H9 (cell line): ENCODE data around the gene SPRED2. TPM values are rescaled to one million over a fixed set of nuclear protein-coding genes. Genes with fewer than 3 reads are reported as not detected.

Experiments used
- DNase-seq: peaks from one replicate; pipeline ENCODE4 v3.0.0-alpha.2; 2017
- H2AFZ ChIP-seq: one replicate; pipeline ENCODE4 v1.6.1; 2013; ENCODE audit warnings: mild to moderate bottlenecking, low read length, control low read depth, moderate library complexity
- H2AK5ac ChIP-seq: 2 replicates; pipeline ENCODE4 v1.6.1; 2013; ENCODE audit warnings: low read length, control low read depth, mixed read lengths; ENCODE audit not compliant: insufficient read length
- H2BK120ac ChIP-seq: one replicate; pipeline ENCODE4 v1.6.1; 2013; ENCODE audit warnings: low read depth, mild to moderate bottlenecking, low read length, control low read depth, inconsistent platforms; ENCODE audit not compliant: poor library complexity, severe bottlenecking
- H2BK12ac ChIP-seq: 2 replicates; pipeline ENCODE4 v1.6.1; 2013; ENCODE audit warnings: low read length, control low read depth, mixed read lengths, low read depth; ENCODE audit not compliant: insufficient read length
- H2BK15ac ChIP-seq: 2 replicates; pipeline ENCODE4 v1.6.1; 2013; ENCODE audit warnings: low read depth, low read length, control low read depth
- H2BK20ac ChIP-seq: one replicate; pipeline ENCODE4 v1.6.1; 2013; ENCODE audit warnings: low read depth, mild to moderate bottlenecking, low read length, control low read depth, inconsistent platforms; ENCODE audit not compliant: poor library complexity, severe bottlenecking
- H2BK5ac ChIP-seq: 2 replicates; pipeline ENCODE4 v1.6.1; 2013; ENCODE audit warnings: low read length, control low read depth, mixed read lengths; ENCODE audit not compliant: insufficient read length
- H3K14ac ChIP-seq: 2 replicates; pipeline ENCODE4 v1.6.1; 2013; ENCODE audit warnings: low read length, control low read depth; ENCODE audit not compliant: insufficient read depth
- H3K18ac ChIP-seq: 2 replicates; pipeline ENCODE4 v1.6.1; 2013; ENCODE audit warnings: low read depth, mild to moderate bottlenecking, mixed read lengths, low read length, control low read depth; ENCODE audit not compliant: insufficient read length
- H3K23ac ChIP-seq: 2 replicates; pipeline ENCODE4 v1.6.1; 2013; ENCODE audit warnings: low read length, control low read depth, mixed read lengths, low read depth; ENCODE audit not compliant: insufficient read length
- H3K23me2 ChIP-seq: 2 replicates; pipeline ENCODE4 v1.6.1; 2013; ENCODE audit warnings: low read depth, mild to moderate bottlenecking, mixed read lengths, low read length, control low read depth; ENCODE audit not compliant: insufficient read length, poor library complexity, severe bottlenecking
- H3K27ac ChIP-seq: 2 replicates; pipeline ENCODE4 v1.5.1; 2013; ENCODE audit warnings: low read length, control low read depth, mixed read lengths, low read depth; ENCODE audit not compliant: insufficient read length
- H3K27me3 ChIP-seq: 2 replicates; pipeline ENCODE4 v1.6.1; 2013; ENCODE audit warnings: low read length, control low read depth, inconsistent platforms; ENCODE audit not compliant: insufficient read depth
- H3K4ac ChIP-seq: 2 replicates; pipeline ENCODE4 v1.6.1; 2013; ENCODE audit warnings: low read depth, mild to moderate bottlenecking, control low read depth, inconsistent platforms, low read length, moderate library complexity
- H3K4me1 ChIP-seq: 2 replicates; pipeline ENCODE4 v1.6.1; 2013; ENCODE audit warnings: low read length, control low read depth, inconsistent platforms; ENCODE audit not compliant: insufficient read depth
- H3K4me2 ChIP-seq: 2 replicates; pipeline ENCODE4 v1.6.1; 2013; ENCODE audit warnings: low read length, control low read depth, mixed read lengths; ENCODE audit not compliant: insufficient read length, insufficient read depth
- H3K56ac ChIP-seq: 2 replicates; pipeline ENCODE4 v1.6.1; 2013; ENCODE audit warnings: low read depth, mild to moderate bottlenecking, mixed read lengths, low read length, control low read depth; ENCODE audit not compliant: insufficient read length
- H3K79me1 ChIP-seq: 2 replicates; pipeline ENCODE4 v1.6.1; 2013; ENCODE audit warnings: low read depth, mild to moderate bottlenecking, moderate library complexity, low read length, control low read depth, inconsistent platforms; ENCODE audit not compliant: insufficient read depth, poor library complexity, severe bottlenecking
- H3K79me2 ChIP-seq: 2 replicates; pipeline ENCODE4 v1.6.1; 2013; ENCODE audit warnings: low read length, control low read depth, inconsistent platforms; ENCODE audit not compliant: insufficient read depth
- H3K9ac ChIP-seq: 2 replicates; pipeline ENCODE4 v1.6.1; 2013; ENCODE audit warnings: low read length, control low read depth, mixed read lengths; ENCODE audit not compliant: insufficient read length; ENCODE audit errors: extremely low read depth
- H3K9me3 ChIP-seq: one replicate; pipeline ENCODE4 v1.6.1; 2013; ENCODE audit warnings: low read depth, low read length, inconsistent platforms; ENCODE audit not compliant: control insufficient read depth
- H3T11ph ChIP-seq: one replicate; pipeline ENCODE4 v1.6.1; 2013; ENCODE audit warnings: mild to moderate bottlenecking, low read length, control low read depth, inconsistent platforms
- H4K20me1 ChIP-seq: one replicate; pipeline ENCODE4 v1.6.1; 2013; ENCODE audit not compliant: control insufficient read depth, insufficient read length, insufficient read depth
- H4K5ac ChIP-seq: 2 replicates; pipeline ENCODE4 v1.6.1; 2013; ENCODE audit warnings: low read depth, mild to moderate bottlenecking, mixed read lengths, low read length, control low read depth; ENCODE audit not compliant: insufficient read length
- H4K8ac ChIP-seq: replicated peaks from 2 replicates; pipeline ENCODE4 v1.6.1; 2013; ENCODE audit warnings: low read length, control low read depth, mixed read lengths, low read depth; ENCODE audit not compliant: insufficient read length
- H4K91ac ChIP-seq: 2 replicates; pipeline ENCODE4 v1.6.1; 2013; ENCODE audit warnings: low read depth, mild to moderate bottlenecking, moderate library complexity, mixed read lengths, low read length, control low read depth; ENCODE audit not compliant: insufficient read length
- H3K27ac Mint-ChIP-seq, 3 experiments: 2 replicates in 2 of 3; 3 replicates in 1 of 3; pipeline ENCODE4 v1.8.0; 2020 to 2021; ENCODE audit warnings: mixed read lengths in 3 of 3, mild to moderate bottlenecking in 1 of 3, moderate library complexity in 1 of 3
- H3K27me3 Mint-ChIP-seq: 2 replicates; pipeline ENCODE4 v1.8.0; 2021; ENCODE audit warnings: low read depth, mild to moderate bottlenecking, moderate library complexity, mixed read lengths
- H3K36me3 Mint-ChIP-seq, 3 experiments: 2 replicates in 2 of 3; 3 replicates in 1 of 3; pipeline ENCODE4 v1.8.0; 2020 to 2021; ENCODE audit warnings: low read depth in 3 of 3, mixed read lengths in 3 of 3; ENCODE audit not compliant: insufficient read depth in 1 of 3
- H3K4me1 Mint-ChIP-seq, 2 experiments: 2 replicates each; pipeline ENCODE4 v1.8.0; 2020; ENCODE audit warnings: mixed read lengths in 2 of 2
- H3K4me3 Mint-ChIP-seq, 2 experiments: 2 replicates in 1 of 2; 3 replicates in 1 of 2; pipeline ENCODE4 v1.8.0; 2020 to 2021; ENCODE audit warnings: mild to moderate bottlenecking in 2 of 2, mixed read lengths in 2 of 2, moderate library complexity in 1 of 2
- H3K9me3 Mint-ChIP-seq, 2 experiments: 2 replicates in 1 of 2; 3 replicates in 1 of 2; pipeline ENCODE4 v1.8.0; 2020; ENCODE audit warnings: mild to moderate bottlenecking in 2 of 2, mixed read lengths in 2 of 2, moderate library complexity in 1 of 2
- WGBS: extraction: QIAGEN DNeasy Blood & Tissue Kit; methylation state at CpG from one replicate; pipeline ENCODE4 v1.1.7; 2013; ENCODE audit warnings: missing lambda C conversion rate, low lambda C conversion rate, mixed read lengths; ENCODE audit not compliant: insufficient read length; ENCODE audit errors: extremely low coverage; 5-methylcytosine and 5-hydroxymethylcytosine counted together
- total RNA-seq: library from RNA; stranded (reverse); gene quantifications from 2 replicates; pipeline ENCODE4 v1.2.1, GENCODE V29; 2021
- TF ChIP-seq, protein P1 (sequence below): fragments of 200-600 bp; sonication (generic); conservative IDR thresholded peaks from 3 replicates; pipeline ENCODE4 v1.8.0; 2021; ENCODE audit warnings: antibody characterized with exemption, mild to moderate bottlenecking

SPRED2 gene
- total RNA-seq, 1 experiment from 2014 or later = 23.5 TPM

DNA sequence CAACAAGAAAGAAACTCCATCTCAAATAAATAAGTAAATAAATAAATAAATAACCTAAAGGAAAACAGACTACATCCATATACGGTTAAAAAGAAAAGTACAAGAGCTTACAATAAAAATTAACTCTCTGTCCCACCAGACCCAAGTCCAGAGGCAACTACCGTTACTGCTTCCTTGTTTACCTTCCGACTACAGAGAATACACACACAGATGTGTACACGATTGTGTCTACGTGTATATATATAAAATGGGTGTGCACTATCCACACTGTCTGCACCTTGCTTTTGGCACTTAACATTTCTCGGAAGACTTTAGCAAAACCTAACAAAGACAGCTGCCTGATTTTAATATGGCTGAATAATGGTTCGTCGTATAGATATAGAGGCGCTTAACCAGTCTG is 134.9 kb downstream of the SPRED2 start:
- Histone ChIP-seq H3K9me3 (no peaks in the 10 kb centered on the region), H3K27ac (no peak overlapping the region), H3K4me2 (no peak overlapping the region), H3K27me3 (no peaks in the 10 kb centered on the region), H3K18ac (no peak overlapping the region), H3K14ac (no peak overlapping the region), H2BK20ac (no peak overlapping the region), H2AFZ (no peak overlapping the region), H2BK120ac (no peak overlapping the region), H4K5ac (no peak overlapping the region), H3K56ac (no peak overlapping the region), H3K79me2 (no peaks in the 10 kb centered on the region), H3K9ac (no peak overlapping the region), H3T11ph (no peak overlapping the region), H3K23me2 (no peaks in the 10 kb centered on the region), H3K4me1 (peaks cover 3% of the 10 kb centered on the region; the same call in 1 of the 2 replicates), H3K79me1 (no peaks in the 10 kb centered on the region), H2BK5ac (no peak overlapping the region), H4K91ac (no peak overlapping the region), H3K4ac (no peak overlapping the region), H2BK12ac (no peak overlapping the region), H4K8ac (no peak overlapping the region), H2AK5ac (no peak overlapping the region), H3K23ac (no peak overlapping the region), H4K20me1 (no peaks in the 10 kb centered on the region), H2BK15ac (no peak overlapping the region)
- no peaks in the 10 kb centered on the region for H3K36me3 Mint-ChIP-seq
- no CpG with 5 or more reads among the region's 9 CpGs for WGBS
- no peaks in the 10 kb centered on the region for H3K9me3 Mint-ChIP-seq
- H3K4me1 Mint-ChIP-seq = peaks cover 23 to 33% of the 10 kb centered on the region in 2 experiments
- H3K27ac Mint-ChIP-seq = no peak overlapping the region
- TF ChIP-seq, protein P1, sequence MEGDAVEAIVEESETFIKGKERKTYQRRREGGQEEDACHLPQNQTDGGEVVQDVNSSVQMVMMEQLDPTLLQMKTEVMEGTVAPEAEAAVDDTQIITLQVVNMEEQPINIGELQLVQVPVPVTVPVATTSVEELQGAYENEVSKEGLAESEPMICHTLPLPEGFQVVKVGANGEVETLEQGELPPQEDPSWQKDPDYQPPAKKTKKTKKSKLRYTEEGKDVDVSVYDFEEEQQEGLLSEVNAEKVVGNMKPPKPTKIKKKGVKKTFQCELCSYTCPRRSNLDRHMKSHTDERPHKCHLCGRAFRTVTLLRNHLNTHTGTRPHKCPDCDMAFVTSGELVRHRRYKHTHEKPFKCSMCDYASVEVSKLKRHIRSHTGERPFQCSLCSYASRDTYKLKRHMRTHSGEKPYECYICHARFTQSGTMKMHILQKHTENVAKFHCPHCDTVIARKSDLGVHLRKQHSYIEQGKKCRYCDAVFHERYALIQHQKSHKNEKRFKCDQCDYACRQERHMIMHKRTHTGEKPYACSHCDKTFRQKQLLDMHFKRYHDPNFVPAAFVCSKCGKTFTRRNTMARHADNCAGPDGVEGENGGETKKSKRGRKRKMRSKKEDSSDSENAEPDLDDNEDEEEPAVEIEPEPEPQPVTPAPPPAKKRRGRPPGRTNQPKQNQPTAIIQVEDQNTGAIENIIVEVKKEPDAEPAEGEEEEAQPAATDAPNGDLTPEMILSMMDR = no peak
- peaks cover 66% of the 10 kb centered on the region for H3K27me3 Mint-ChIP-seq
- no peak for DNase-seq
- H3K4me3 Mint-ChIP-seq = no peak overlapping the region
